ENCODE measurements around the gene PALM3.
A peak's percentile ranks its signal among the peaks of the same experiment; 100 is the strongest.

DNA sequence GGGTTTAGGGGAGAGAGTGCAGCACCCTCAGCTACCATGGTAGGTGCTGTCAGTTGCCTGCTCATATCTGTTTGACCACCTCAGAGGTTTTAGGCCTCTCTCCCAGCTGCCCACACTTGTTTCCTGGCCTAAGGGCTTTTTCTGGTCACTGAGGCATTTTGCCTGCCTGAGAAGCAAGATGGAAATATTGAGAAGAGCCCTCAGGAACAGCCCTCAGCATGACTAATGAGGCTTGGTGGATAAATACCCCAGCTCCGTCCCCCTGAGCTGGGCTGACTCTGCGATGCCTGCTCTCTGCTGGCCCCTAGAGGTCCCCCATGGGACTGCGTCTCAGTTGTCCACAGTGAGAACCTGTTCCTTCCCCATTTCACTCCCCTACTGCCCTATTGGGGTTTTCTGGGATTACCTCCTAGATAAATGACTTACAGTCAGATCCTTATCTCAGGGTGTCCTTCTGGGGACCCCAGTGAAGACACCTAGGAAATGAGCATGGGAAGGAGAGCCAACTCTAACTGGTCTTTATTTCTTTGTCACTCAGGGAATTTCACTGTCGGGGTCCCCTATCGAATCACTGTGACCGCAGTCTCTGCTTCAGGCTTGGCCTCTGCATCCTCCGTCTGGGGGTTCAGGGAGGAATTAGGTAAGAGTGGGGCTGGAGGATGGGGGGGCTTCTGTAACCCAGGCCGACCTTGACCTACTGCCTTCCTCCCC, 13.3 kb downstream of the PALM3 start:
- TF ChIP-seq, protein P1, sequence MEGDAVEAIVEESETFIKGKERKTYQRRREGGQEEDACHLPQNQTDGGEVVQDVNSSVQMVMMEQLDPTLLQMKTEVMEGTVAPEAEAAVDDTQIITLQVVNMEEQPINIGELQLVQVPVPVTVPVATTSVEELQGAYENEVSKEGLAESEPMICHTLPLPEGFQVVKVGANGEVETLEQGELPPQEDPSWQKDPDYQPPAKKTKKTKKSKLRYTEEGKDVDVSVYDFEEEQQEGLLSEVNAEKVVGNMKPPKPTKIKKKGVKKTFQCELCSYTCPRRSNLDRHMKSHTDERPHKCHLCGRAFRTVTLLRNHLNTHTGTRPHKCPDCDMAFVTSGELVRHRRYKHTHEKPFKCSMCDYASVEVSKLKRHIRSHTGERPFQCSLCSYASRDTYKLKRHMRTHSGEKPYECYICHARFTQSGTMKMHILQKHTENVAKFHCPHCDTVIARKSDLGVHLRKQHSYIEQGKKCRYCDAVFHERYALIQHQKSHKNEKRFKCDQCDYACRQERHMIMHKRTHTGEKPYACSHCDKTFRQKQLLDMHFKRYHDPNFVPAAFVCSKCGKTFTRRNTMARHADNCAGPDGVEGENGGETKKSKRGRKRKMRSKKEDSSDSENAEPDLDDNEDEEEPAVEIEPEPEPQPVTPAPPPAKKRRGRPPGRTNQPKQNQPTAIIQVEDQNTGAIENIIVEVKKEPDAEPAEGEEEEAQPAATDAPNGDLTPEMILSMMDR (conservative IDR thresholded peaks at IDR 0.05 in 1 of 2, IDR thresholded peaks at IDR 0.05 in 1 of 2; ENCODE audit: extremely low read depth in 1 of 2, insufficient read depth in 1 of 2, low read depth in 1 of 2, low read length in 2 of 2): peak; percentile 85 to 91
- no peak for TF ChIP-seq EZH2 (IDR thresholded peaks at IDR 0.05; ENCODE audit: borderline replicate concordance, low read length)

Data from mammary epithelial cell (primary cell).